Amygdala (tissue), 56 donors: ENCODE measurements around the gene PUDP.

ENCODE experiments used
- DNase-seq, 56 donors: peaks; one replicate each; lab custom pipeline; 2025; lab: John Stamatoyannopoulos, UW

The PUDP gene

DNA sequence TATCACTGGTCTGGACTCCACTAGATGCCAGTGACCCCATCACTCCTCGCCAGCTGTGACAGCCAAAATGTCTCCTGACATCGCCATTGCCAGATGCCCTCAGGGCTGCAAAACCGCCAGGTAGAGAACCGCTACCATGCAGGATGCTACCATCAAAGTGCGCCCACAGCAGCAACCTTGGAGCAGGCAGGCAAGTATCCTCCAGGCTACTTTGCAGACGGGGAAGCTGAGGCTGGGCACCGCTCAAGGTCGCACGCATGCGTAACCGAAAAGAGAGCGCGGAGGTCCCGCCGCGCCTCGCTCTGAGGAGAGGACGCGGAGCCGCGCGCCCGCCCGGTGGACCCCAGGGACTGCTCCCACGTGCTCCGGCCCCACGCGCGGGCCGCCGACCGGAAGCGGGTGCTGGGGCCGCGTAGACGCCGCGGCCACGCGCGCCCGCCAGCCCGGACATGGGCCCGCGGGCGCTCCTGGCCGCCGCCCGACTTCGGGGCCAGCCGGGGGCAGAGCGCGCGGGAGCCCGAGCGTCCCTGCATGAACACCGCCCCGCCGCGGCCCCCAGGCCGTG is 458 bp downstream of the PUDP start, which contains the start of gene STS:
STS (plus strand) TSS at position 300 of the 565 bp plus-strand sequence. CDS start 105,488 bp downstream, outside the sequence.
- DNase-seq: peak in 45 of 56 donors; percentile 1 to 79 (median 27)

- DNase-seq: peak in 13 of 56 donors; percentile 1 to 63 (median 19)
Measured at GRCh38 chrX:7146703-7147412, 1.1 kb downstream of the PUDP start.

- no peak for DNase-seq
Measured at GRCh38 chrX:7146020-7146702, 1.8 kb downstream of the PUDP start.

GRCh38 chrX:7145454-7145853 is 2.5 kb downstream of the PUDP start:
- no peak for DNase-seq

- DNase-seq: no peak
Measured at GRCh38 chrX:7143941-7144525, 3.9 kb downstream of the PUDP start.

DNA sequence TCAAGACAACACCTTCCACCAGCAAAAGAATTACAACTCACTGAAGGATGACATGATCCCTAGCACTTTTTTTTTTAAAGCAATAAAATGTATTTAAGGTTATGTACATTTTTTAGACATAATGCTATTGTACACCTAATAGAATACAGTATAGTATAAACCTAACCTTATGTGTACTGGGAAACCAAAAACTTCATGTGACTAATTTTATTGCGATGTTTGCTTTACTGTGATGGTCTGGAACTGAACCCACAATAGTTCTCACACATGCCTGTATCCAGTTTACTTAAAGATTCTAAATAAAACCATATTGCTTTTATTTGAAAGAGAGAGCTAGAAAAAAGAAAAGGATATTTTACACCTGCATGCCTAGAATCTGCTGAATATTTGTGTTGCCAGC is 4.9 kb downstream of the PUDP start:
- no peak for DNase-seq

GRCh38 chrX:7139202-7140081 is 8.5 kb downstream of the PUDP start:
- DNase-seq: no peak

DNA sequence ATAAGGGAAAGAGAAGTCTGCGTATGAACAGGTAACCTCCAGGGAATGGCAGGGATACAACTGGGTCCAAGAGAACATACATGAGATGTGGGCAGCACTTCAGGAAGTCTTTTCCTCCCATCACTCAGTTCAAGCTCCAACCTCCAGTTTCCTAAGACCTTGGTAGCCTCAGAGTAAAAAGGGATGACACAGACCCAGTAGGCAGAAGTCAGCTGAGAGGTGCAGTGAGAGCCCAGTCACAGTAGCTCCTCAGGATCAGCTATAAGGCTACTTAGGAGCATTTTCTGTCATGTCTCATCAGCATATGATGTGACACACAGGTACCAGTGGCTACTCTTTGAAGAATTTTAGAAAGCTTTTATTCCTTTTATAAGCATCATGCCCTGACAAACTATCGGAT is 13.0 kb downstream of the PUDP start:
- no peak for DNase-seq

DNA sequence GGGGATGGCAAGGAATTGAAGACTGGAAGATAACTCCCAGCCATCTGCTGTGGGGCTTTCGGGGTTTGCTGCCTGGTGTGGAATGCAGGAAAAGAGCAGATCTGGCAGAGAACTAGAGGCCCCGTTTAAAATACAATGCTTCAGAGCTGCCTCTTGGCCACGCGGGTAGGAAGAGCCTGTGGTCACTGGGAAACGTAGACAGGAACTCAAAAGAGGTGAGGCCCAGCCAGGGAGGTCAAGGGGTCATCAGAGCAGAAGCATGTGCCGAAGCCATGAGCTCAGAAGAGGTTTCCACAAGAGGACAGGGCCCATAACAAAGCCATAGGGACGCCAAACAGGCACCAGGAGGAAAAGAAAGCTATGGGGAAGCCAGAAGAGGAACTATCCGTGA is 14.9 kb downstream of the PUDP start:
- DNase-seq: peak in 3 of 56 donors; percentile 0 to 14 (median 3)

GRCh38 chrX:7132335-7133049 is 15.5 kb downstream of the PUDP start:
- peak in 7 of 56 donors; percentile 1 to 33 (median 12) for DNase-seq

- no peak for DNase-seq
Measured at GRCh38 chrX:7131621-7132020, 16.3 kb downstream of the PUDP start.

DNA sequence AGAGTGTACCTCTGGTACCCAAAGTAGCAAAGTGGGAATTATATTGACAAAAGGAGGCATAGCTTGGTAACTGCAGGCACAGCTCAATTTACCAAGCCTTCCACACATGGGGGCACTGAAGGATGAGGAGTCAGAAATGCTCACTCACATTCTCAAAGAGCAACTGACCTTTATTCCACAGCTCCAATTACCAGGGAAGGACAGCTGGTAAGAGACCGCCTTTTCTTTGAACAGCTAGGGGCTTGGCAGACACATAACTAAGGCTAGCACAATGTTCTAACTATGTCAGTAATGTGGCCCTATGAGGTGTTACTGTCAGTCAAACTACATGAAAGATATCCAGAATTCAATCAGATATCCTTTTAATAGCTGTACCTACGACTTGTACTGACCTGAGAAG is 20.9 kb downstream of the PUDP start:
- DNase-seq: no peak

DNA sequence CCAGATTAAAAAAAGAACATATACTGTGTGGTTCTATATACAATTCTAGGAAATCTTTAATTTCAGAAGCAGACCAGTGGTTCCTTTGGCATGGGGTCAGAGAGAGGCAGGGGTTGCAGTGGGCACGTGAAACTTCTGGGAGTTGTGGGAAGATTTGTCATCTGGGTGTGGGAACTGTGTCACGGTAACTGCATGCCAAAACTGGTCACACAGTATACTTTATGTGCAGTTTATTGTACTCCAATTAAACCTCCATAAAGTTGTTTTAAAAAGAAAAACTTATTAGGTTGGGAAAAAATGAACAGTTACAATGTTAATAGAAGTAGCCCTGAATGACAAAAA is 27.1 kb downstream of the PUDP start:
- no peak for DNase-seq

GRCh38 chrX:7119950-7120877 is 27.7 kb downstream of the PUDP start:
- DNase-seq: no peak

GRCh38 chrX:7117587-7117986 is 30.4 kb downstream of the PUDP start:
- DNase-seq: no peak

DNA sequence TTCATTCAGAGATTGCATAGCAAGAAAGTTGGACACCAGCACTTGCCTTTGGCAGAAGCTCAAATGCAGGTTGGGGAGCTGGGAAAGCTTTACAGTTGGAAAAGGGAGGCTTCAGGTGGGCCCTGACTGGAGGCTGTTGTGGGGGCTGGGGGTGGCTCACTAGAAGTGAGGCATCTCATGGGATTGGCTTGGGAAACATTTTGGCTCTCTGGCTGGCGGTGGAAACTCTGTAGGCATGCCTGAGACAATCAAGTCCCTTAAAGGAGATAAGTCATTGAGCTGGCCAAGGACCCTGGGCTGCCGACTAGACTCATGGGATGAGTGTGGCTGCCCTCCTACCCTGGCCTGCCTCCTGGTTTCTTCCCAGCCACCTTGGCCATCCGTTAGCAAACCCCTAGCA is 31.9 kb downstream of the PUDP start:
- no peak for DNase-seq

DNA sequence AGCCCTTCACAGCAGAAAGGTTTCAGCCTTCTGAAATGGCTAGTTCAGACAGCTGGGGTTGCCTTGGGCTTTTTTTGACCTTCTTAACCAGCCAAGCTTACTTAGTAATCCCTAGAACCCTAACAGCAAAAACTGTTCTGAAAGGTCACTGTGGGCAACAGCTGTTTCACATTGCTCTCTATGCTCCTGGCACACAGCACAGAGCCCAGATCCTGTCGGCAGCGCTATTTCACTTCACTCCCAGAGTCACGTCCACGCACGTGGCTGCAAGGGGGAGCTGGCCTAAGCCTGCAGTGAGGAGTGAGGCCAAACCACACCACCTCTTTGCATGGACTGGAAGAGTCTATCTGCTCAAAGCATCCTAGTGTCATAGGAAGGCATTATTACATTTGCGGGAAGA is 32.4 kb downstream of the PUDP start:
- DNase-seq: peak in 1 of 56 donors; percentile 0

GRCh38 chrX:7112071-7112470 is 35.9 kb downstream of the PUDP start:
- DNase-seq: no peak

DNA sequence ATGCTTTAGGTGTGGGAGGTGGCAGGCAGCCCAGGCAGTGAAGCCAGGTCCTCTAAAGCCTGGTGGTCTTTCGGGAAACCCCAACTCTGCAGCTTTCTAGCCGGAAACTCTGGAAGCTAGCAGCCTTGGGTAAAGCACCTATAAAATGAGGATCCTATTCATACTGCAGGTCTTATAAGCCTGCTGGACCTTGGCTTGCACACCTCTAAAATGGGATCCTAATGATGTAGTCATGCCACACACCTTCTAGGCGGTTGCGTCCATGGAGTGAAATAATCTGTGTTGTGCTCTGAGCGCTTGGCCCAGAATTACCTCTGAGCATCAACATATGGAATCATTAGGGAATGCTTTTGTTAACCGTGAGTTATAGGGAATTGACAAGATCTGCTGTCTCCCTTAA is 36.4 kb downstream of the PUDP start:
- DNase-seq: no peak
